Stomach (tissue), 4 donors: ENCODE results near the gene ALK.

Experiments used
- CTCF ChIP-seq, 7 experiments: fragments of 450-650 bp in 4 of 7; fragments of 200-600 bp in 3 of 7; sonication (generic) in 3 of 7; IDR thresholded peaks; one replicate each; pipeline ENCODE4 v1.5.1; 2016 to 2019; ENCODE audit warnings: antibody characterized with exemption in 7 of 7, control low read depth in 2 of 7, mild to moderate bottlenecking in 1 of 7
- EP300 ChIP-seq: sonication (generic); formaldehyde crosslinking; IDR thresholded peaks from one replicate; pipeline ENCODE4 v1.6.1; 2017; ENCODE audit warnings: antibody characterized with exemption

- no peak for TF ChIP-seq CTCF (IDR thresholded peaks at IDR 0.05)
- no peak for TF ChIP-seq EP300
Observed at GRCh38 chr2:29443151-29443550, 478.2 kb downstream of the ALK start.
